Cerebellar nuclear complex (tissue), 1 donor: Measurements from ENCODE around the gene GAGE12E.
"Not testable (repeated sequence)": the region's sequence is repeated elsewhere in the genome, so short reads cannot be mapped to it uniquely, and the experiment has no call there.

ENCODE experiments used
- DNase-seq, 2 experiments: peaks; one replicate each; lab custom pipeline; 2025; lab: John Stamatoyannopoulos, UW

The GAGE12E gene, protein sequence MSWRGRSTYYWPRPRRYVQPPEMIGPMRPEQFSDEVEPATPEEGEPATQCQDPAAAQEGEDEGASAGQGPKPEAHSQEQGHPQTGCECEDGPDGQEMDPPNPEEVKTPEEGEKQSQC

GRCh38 chrX:49550989-49551388 lies at the start of gene GAGE12E:
Gene GAGE12E, plus strand, starts transcription at chrX:49551289. Its CDS starts 1,155 bp downstream, at chrX:49552444.
- DNase-seq, result not testable (repeated sequence)

DNA sequence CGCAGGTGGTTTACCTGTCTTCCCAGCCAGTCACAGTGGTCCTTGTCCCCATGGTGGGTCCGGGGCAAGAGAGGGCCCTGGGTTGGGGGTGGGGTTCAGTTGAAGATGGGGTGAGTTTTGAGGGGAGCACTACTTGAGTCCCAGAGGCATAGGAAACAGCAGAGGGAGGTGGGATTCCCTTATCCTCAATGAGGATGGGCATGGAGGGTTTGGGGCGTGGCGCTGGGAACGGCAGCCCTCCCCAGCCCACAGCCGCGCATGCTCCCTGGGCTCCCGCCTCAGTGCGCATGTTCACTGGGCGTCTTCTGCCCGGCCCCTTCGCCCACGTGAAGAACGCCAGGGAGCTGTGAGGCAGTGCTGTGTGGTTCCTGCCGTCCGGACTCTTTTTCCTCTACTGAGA lies 19.2 kb upstream of the GAGE12E start, which contains the start of gene GAGE12C:
GAGE12C (plus strand) TSS at position 301 of the 400 bp plus-strand sequence. CDS start 1,155 bp downstream, outside the sequence.
- not testable (repeated sequence) for DNase-seq

- not testable (repeated sequence) for DNase-seq
Observed at GRCh38 chrX:49541433-49541832, 9.7 kb upstream of the GAGE12E start, which contains the start of gene GAGE12D. Gene GAGE12D, plus strand, starts transcription at chrX:49541733. Its CDS starts 1,155 bp downstream, at chrX:49542888.

GRCh38 chrX:49560542-49560941 lies 9.5 kb downstream of the GAGE12E start, which contains the start of gene GAGE12F:
Gene GAGE12F, plus strand, starts transcription at chrX:49560842. Its CDS starts 1,155 bp downstream, at chrX:49561997.
- DNase-seq, result not testable (repeated sequence)

DNA sequence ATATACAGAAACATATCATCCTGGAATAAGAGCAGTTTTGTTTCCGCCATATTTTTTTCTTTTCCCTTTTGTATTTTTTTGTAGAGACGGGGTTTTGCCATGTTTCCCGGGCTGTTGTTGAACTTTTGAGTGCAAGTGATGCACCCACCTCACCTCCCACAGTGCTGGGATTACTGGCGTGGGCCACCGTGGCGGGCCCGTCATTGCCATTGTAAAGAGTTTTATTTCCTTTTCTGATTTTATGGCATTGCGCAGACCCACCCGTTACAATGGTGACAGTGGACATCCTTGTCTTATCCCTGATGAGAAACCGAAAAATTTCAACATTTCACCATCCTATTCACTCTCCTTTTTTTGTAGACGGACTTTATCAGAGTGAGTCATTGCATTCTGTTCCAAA lies 17.6 kb downstream of the GAGE12E start:
- not testable (repeated sequence) for DNase-seq

- not testable (repeated sequence) for DNase-seq
Observed at GRCh38 chrX:49569152-49569551, 18.1 kb downstream of the GAGE12E start.

DNA sequence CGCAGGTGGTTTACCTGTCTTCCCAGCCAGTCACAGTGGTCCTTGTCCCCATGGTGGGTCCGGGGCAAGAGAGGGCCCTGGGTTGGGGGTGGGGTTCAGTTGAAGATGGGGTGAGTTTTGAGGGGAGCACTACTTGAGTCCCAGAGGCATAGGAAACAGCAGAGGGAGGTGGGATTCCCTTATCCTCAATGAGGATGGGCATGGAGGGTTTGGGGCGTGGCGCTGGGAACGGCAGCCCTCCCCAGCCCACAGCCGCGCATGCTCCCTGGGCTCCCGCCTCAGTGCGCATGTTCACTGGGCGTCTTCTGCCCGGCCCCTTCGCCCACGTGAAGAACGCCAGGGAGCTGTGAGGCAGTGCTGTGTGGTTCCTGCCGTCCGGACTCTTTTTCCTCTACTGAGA lies 19.0 kb downstream of the GAGE12E start, which contains the start of gene GAGE12G:
GAGE12G (plus strand) TSS at position 301 of the 400 bp plus-strand sequence. CDS start 1,155 bp downstream, outside the sequence.
- not testable (repeated sequence) for DNase-seq

GRCh38 chrX:49579649-49580048 lies 28.6 kb downstream of the GAGE12E start, which contains the start of gene GAGE12H:
Gene GAGE12H, plus strand, starts transcription at chrX:49579949. Its CDS starts 1,155 bp downstream, at chrX:49581104.
- not testable (repeated sequence) for DNase-seq

DNA sequence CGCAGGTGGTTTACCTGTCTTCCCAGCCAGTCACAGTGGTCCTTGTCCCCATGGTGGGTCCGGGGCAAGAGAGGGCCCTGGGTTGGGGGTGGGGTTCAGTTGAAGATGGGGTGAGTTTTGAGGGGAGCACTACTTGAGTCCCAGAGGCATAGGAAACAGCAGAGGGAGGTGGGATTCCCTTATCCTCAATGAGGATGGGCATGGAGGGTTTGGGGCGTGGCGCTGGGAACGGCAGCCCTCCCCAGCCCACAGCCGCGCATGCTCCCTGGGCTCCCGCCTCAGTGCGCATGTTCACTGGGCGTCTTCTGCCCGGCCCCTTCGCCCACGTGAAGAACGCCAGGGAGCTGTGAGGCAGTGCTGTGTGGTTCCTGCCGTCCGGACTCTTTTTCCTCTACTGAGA lies 38.1 kb downstream of the GAGE12E start, which contains the start of gene GAGE2A:
GAGE2A (plus strand) TSS at position 301 of the 400 bp plus-strand sequence. CDS start 1,155 bp downstream, outside the sequence.
- not testable (repeated sequence) for DNase-seq

- DNase-seq, result not testable (repeated sequence)
Observed at GRCh38 chrX:49589769-49590478, 38.8 kb downstream of the GAGE12E start.

DNA sequence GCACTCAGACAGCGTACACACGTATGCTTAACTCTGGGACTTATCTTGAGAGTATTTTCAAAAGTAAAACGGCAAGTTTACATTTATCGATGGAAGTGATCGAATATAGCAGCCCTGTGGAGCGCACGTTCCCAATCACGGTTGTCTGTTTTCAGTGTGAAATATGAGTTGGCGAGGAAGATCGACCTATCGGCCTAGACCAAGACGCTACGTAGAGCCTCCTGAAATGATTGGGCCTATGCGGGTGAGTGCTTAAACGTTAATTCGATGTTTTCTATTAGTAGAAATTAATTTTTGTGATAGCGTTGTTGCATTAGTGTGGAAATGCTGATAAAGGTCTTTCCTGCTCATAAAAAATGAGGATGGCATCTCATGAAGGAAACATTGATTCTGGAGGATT lies 39.4 kb downstream of the GAGE12E start:
- DNase-seq, result not testable (repeated sequence)

GRCh38 chrX:49598720-49599119 lies 47.6 kb downstream of the GAGE12E start, which contains the start of gene GAGE1:
Gene GAGE1, plus strand, starts transcription at chrX:49599020. Its CDS starts 1,155 bp downstream, at chrX:49600175.
- DNase-seq, result not testable (repeated sequence)
